H9 (cell line): Measurements from ENCODE around the gene LUZP2. TPM values are rescaled to one million over a fixed set of nuclear protein-coding genes. Genes with fewer than 3 reads are reported as not detected.

ENCODE experiments used
- DNase-seq: peaks from one replicate; pipeline ENCODE4 v3.0.0-alpha.2; 2017
- H2AFZ ChIP-seq: one replicate; pipeline ENCODE4 v1.6.1; 2013; ENCODE audit warnings: mild to moderate bottlenecking, low read length, control low read depth, moderate library complexity
- H2AK5ac ChIP-seq: 2 replicates; pipeline ENCODE4 v1.6.1; 2013; ENCODE audit warnings: low read length, control low read depth, mixed read lengths; ENCODE audit not compliant: insufficient read length
- H2BK120ac ChIP-seq: one replicate; pipeline ENCODE4 v1.6.1; 2013; ENCODE audit warnings: low read depth, mild to moderate bottlenecking, low read length, control low read depth, inconsistent platforms; ENCODE audit not compliant: poor library complexity, severe bottlenecking
- H2BK12ac ChIP-seq: 2 replicates; pipeline ENCODE4 v1.6.1; 2013; ENCODE audit warnings: low read length, control low read depth, mixed read lengths, low read depth; ENCODE audit not compliant: insufficient read length
- H2BK15ac ChIP-seq: 2 replicates; pipeline ENCODE4 v1.6.1; 2013; ENCODE audit warnings: low read depth, low read length, control low read depth
- H2BK20ac ChIP-seq: one replicate; pipeline ENCODE4 v1.6.1; 2013; ENCODE audit warnings: low read depth, mild to moderate bottlenecking, low read length, control low read depth, inconsistent platforms; ENCODE audit not compliant: poor library complexity, severe bottlenecking
- H2BK5ac ChIP-seq: 2 replicates; pipeline ENCODE4 v1.6.1; 2013; ENCODE audit warnings: low read length, control low read depth, mixed read lengths; ENCODE audit not compliant: insufficient read length
- H3K14ac ChIP-seq: 2 replicates; pipeline ENCODE4 v1.6.1; 2013; ENCODE audit warnings: low read length, control low read depth; ENCODE audit not compliant: insufficient read depth
- H3K18ac ChIP-seq: 2 replicates; pipeline ENCODE4 v1.6.1; 2013; ENCODE audit warnings: low read depth, mild to moderate bottlenecking, mixed read lengths, low read length, control low read depth; ENCODE audit not compliant: insufficient read length
- H3K23ac ChIP-seq: 2 replicates; pipeline ENCODE4 v1.6.1; 2013; ENCODE audit warnings: low read length, control low read depth, mixed read lengths, low read depth; ENCODE audit not compliant: insufficient read length
- H3K23me2 ChIP-seq: 2 replicates; pipeline ENCODE4 v1.6.1; 2013; ENCODE audit warnings: low read depth, mild to moderate bottlenecking, mixed read lengths, low read length, control low read depth; ENCODE audit not compliant: insufficient read length, poor library complexity, severe bottlenecking
- H3K27ac ChIP-seq: 2 replicates; pipeline ENCODE4 v1.5.1; 2013; ENCODE audit warnings: low read length, control low read depth, mixed read lengths, low read depth; ENCODE audit not compliant: insufficient read length
- H3K27me3 ChIP-seq: 2 replicates; pipeline ENCODE4 v1.6.1; 2013; ENCODE audit warnings: low read length, control low read depth, inconsistent platforms; ENCODE audit not compliant: insufficient read depth
- H3K4ac ChIP-seq: 2 replicates; pipeline ENCODE4 v1.6.1; 2013; ENCODE audit warnings: low read depth, mild to moderate bottlenecking, control low read depth, inconsistent platforms, low read length, moderate library complexity
- H3K4me1 ChIP-seq: 2 replicates; pipeline ENCODE4 v1.6.1; 2013; ENCODE audit warnings: low read length, control low read depth, inconsistent platforms; ENCODE audit not compliant: insufficient read depth
- H3K4me2 ChIP-seq: 2 replicates; pipeline ENCODE4 v1.6.1; 2013; ENCODE audit warnings: low read length, control low read depth, mixed read lengths; ENCODE audit not compliant: insufficient read length, insufficient read depth
- H3K56ac ChIP-seq: 2 replicates; pipeline ENCODE4 v1.6.1; 2013; ENCODE audit warnings: low read depth, mild to moderate bottlenecking, mixed read lengths, low read length, control low read depth; ENCODE audit not compliant: insufficient read length
- H3K79me1 ChIP-seq: 2 replicates; pipeline ENCODE4 v1.6.1; 2013; ENCODE audit warnings: low read depth, mild to moderate bottlenecking, moderate library complexity, low read length, control low read depth, inconsistent platforms; ENCODE audit not compliant: insufficient read depth, poor library complexity, severe bottlenecking
- H3K79me2 ChIP-seq: 2 replicates; pipeline ENCODE4 v1.6.1; 2013; ENCODE audit warnings: low read length, control low read depth, inconsistent platforms; ENCODE audit not compliant: insufficient read depth
- H3K9ac ChIP-seq: 2 replicates; pipeline ENCODE4 v1.6.1; 2013; ENCODE audit warnings: low read length, control low read depth, mixed read lengths; ENCODE audit not compliant: insufficient read length; ENCODE audit errors: extremely low read depth
- H3K9me3 ChIP-seq: one replicate; pipeline ENCODE4 v1.6.1; 2013; ENCODE audit warnings: low read depth, low read length, inconsistent platforms; ENCODE audit not compliant: control insufficient read depth
- H3T11ph ChIP-seq: one replicate; pipeline ENCODE4 v1.6.1; 2013; ENCODE audit warnings: mild to moderate bottlenecking, low read length, control low read depth, inconsistent platforms
- H4K20me1 ChIP-seq: one replicate; pipeline ENCODE4 v1.6.1; 2013; ENCODE audit not compliant: control insufficient read depth, insufficient read length, insufficient read depth
- H4K5ac ChIP-seq: 2 replicates; pipeline ENCODE4 v1.6.1; 2013; ENCODE audit warnings: low read depth, mild to moderate bottlenecking, mixed read lengths, low read length, control low read depth; ENCODE audit not compliant: insufficient read length
- H4K8ac ChIP-seq: replicated peaks from 2 replicates; pipeline ENCODE4 v1.6.1; 2013; ENCODE audit warnings: low read length, control low read depth, mixed read lengths, low read depth; ENCODE audit not compliant: insufficient read length
- H4K91ac ChIP-seq: 2 replicates; pipeline ENCODE4 v1.6.1; 2013; ENCODE audit warnings: low read depth, mild to moderate bottlenecking, moderate library complexity, mixed read lengths, low read length, control low read depth; ENCODE audit not compliant: insufficient read length
- H3K27ac Mint-ChIP-seq, 3 experiments: 2 replicates in 2 of 3; 3 replicates in 1 of 3; pipeline ENCODE4 v1.8.0; 2020 to 2021; ENCODE audit warnings: mixed read lengths in 3 of 3, mild to moderate bottlenecking in 1 of 3, moderate library complexity in 1 of 3
- H3K27me3 Mint-ChIP-seq: 2 replicates; pipeline ENCODE4 v1.8.0; 2021; ENCODE audit warnings: low read depth, mild to moderate bottlenecking, moderate library complexity, mixed read lengths
- H3K36me3 Mint-ChIP-seq, 3 experiments: 2 replicates in 2 of 3; 3 replicates in 1 of 3; pipeline ENCODE4 v1.8.0; 2020 to 2021; ENCODE audit warnings: low read depth in 3 of 3, mixed read lengths in 3 of 3; ENCODE audit not compliant: insufficient read depth in 1 of 3
- H3K4me1 Mint-ChIP-seq, 2 experiments: 2 replicates each; pipeline ENCODE4 v1.8.0; 2020; ENCODE audit warnings: mixed read lengths in 2 of 2
- H3K4me3 Mint-ChIP-seq, 2 experiments: 2 replicates in 1 of 2; 3 replicates in 1 of 2; pipeline ENCODE4 v1.8.0; 2020 to 2021; ENCODE audit warnings: mild to moderate bottlenecking in 2 of 2, mixed read lengths in 2 of 2, moderate library complexity in 1 of 2
- H3K9me3 Mint-ChIP-seq, 2 experiments: 2 replicates in 1 of 2; 3 replicates in 1 of 2; pipeline ENCODE4 v1.8.0; 2020; ENCODE audit warnings: mild to moderate bottlenecking in 2 of 2, mixed read lengths in 2 of 2, moderate library complexity in 1 of 2
- WGBS: extraction: QIAGEN DNeasy Blood & Tissue Kit; methylation state at CpG from one replicate; pipeline ENCODE4 v1.1.7; 2013; ENCODE audit warnings: missing lambda C conversion rate, low lambda C conversion rate, mixed read lengths; ENCODE audit not compliant: insufficient read length; ENCODE audit errors: extremely low coverage; 5-methylcytosine and 5-hydroxymethylcytosine counted together
- total RNA-seq: library from RNA; stranded (reverse); gene quantifications from 2 replicates; pipeline ENCODE4 v1.2.1, GENCODE V29; 2021
- TF ChIP-seq, protein P1 (sequence below): fragments of 200-600 bp; sonication (generic); conservative IDR thresholded peaks from 3 replicates; pipeline ENCODE4 v1.8.0; 2021; ENCODE audit warnings: antibody characterized with exemption, mild to moderate bottlenecking

The LUZP2 gene
- total RNA-seq, 1 experiment from 2014 or later, result 25.4 TPM

DNA sequence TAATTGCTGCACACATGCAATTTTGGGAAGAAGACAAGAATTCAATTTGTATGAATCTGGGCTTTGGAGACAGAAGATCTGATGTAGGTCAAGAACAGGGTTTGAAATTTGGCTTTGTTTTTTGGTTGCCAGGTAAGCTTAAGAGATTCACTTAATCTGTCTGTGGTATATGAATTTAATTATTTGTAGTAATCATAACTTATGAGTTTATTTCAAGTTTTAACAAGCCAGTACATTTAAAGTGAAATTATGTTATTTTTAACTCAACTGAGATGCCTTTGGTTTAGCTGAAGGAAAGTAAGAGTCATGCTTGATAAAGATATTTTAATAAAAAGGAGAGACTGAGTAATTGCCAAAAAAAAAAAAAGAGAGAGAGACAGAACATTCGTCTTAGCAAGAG, 384.1 kb downstream of the LUZP2 start:
- Mint-ChIP-seq H3K4me1 (peaks cover 0 to 5% of the 10 kb centered on the region in 2 experiments; a peak in 2 of 4 replicates), H3K27ac (no peak overlapping the region), H3K9me3 (peaks cover 3 to 4% of the 10 kb centered on the region in 2 experiments; a peak in 3 of 5 replicates), H3K27me3 (no peaks in the 10 kb centered on the region), H3K36me3 (peaks cover 0 to 3% (median 0%) of the 10 kb centered on the region in 3 experiments; a peak in 3 of 7 replicates), H3K4me3 (no peak overlapping the region)
- no peak overlapping the region for H2BK12ac ChIP-seq
- no peak for DNase-seq
- H4K8ac ChIP-seq, result no peak overlapping the region
- H3K18ac ChIP-seq, result no peak overlapping the region
- no peak overlapping the region for H2AK5ac ChIP-seq
- H3K79me1 ChIP-seq, result no peaks in the 10 kb centered on the region
- H3T11ph ChIP-seq, result no peak overlapping the region
- no peaks in the 10 kb centered on the region for H3K9me3 ChIP-seq
- no peak overlapping the region for H3K23ac ChIP-seq
- TF ChIP-seq, protein P1, sequence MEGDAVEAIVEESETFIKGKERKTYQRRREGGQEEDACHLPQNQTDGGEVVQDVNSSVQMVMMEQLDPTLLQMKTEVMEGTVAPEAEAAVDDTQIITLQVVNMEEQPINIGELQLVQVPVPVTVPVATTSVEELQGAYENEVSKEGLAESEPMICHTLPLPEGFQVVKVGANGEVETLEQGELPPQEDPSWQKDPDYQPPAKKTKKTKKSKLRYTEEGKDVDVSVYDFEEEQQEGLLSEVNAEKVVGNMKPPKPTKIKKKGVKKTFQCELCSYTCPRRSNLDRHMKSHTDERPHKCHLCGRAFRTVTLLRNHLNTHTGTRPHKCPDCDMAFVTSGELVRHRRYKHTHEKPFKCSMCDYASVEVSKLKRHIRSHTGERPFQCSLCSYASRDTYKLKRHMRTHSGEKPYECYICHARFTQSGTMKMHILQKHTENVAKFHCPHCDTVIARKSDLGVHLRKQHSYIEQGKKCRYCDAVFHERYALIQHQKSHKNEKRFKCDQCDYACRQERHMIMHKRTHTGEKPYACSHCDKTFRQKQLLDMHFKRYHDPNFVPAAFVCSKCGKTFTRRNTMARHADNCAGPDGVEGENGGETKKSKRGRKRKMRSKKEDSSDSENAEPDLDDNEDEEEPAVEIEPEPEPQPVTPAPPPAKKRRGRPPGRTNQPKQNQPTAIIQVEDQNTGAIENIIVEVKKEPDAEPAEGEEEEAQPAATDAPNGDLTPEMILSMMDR, result no peak
- H2BK20ac ChIP-seq, result no peak overlapping the region
- no peak overlapping the region for H3K27ac ChIP-seq
- H4K5ac ChIP-seq, result no peak overlapping the region
- no peak overlapping the region for H3K4ac ChIP-seq
- H2BK5ac ChIP-seq, result no peak overlapping the region
- H3K23me2 ChIP-seq, result no peaks in the 10 kb centered on the region
- no peak overlapping the region for H2AFZ ChIP-seq
- H3K4me2 ChIP-seq, result no peak overlapping the region
- no peak overlapping the region for H3K9ac ChIP-seq
- no peak overlapping the region for H2BK120ac ChIP-seq
- H3K27me3 ChIP-seq, result no peaks in the 10 kb centered on the region
- H2BK15ac ChIP-seq, result no peak overlapping the region
- H3K4me1 ChIP-seq, result no peaks in the 10 kb centered on the region
- H4K91ac ChIP-seq, result no peak overlapping the region
- no peaks in the 10 kb centered on the region for H3K79me2 ChIP-seq
- H3K14ac ChIP-seq, result no peak overlapping the region
- no CpG with 5 or more reads among the region's 1 CpG for WGBS
- no peak overlapping the region for H3K56ac ChIP-seq
- H4K20me1 ChIP-seq, result no peaks in the 10 kb centered on the region
